CD14-positive monocyte (primary cell): ENCODE results near the gene PRKRA. TPM values are rescaled to one million over a fixed set of nuclear protein-coding genes. Genes with fewer than 3 reads are reported as not detected.

ENCODE experiments used
- DNase-seq, 3 donors: peaks; one replicate each; pipeline ENCODE4 v3.0.0-alpha.2; 2011 to 2022
- H2AFZ ChIP-seq: 2 replicates; pipeline ENCODE4 v1.6.0; 2012; ENCODE audit warnings: mild to moderate bottlenecking, low read depth, low read length, inconsistent platforms; ENCODE audit not compliant: insufficient read depth, poor library complexity, severe bottlenecking
- H3K27ac ChIP-seq, 2 donors: 1 replicate in 1 of 2; 2 replicates in 1 of 2; pipeline ENCODE4 v1.5.1; 2012 to 2013; ENCODE audit warnings: low read length in 2 of 2, control low read depth in 1 of 2, inconsistent platforms in 1 of 2, low read depth in 1 of 2, mild to moderate bottlenecking in 1 of 2
- H3K27me3 ChIP-seq, 2 donors: one replicate each; pipeline versions ENCODE4 v1.6.0 to v1.6.1; 2011 to 2013; ENCODE audit warnings: low read length in 2 of 2; ENCODE audit not compliant: control insufficient read depth in 2 of 2, insufficient read depth in 2 of 2
- H3K36me3 ChIP-seq, 2 donors: replicated peaks in 1 of 2; 1 replicate in 1 of 2; 2 replicates in 1 of 2; pipeline versions ENCODE4 v1.5.1 to v1.6.1; 2012 to 2013; ENCODE audit warnings: low read length in 2 of 2, control low read depth in 1 of 2, inconsistent platforms in 1 of 2, mild to moderate bottlenecking in 1 of 2; ENCODE audit not compliant: insufficient read depth in 2 of 2, control insufficient read depth in 1 of 2
- H3K4me1 ChIP-seq, 2 donors: 1 replicate in 1 of 2; 2 replicates in 1 of 2; pipeline versions ENCODE4 v1.5.1 to v1.6.1; 2012 to 2013; ENCODE audit warnings: low read length in 2 of 2, control low read depth in 1 of 2, inconsistent platforms in 1 of 2, mild to moderate bottlenecking in 1 of 2, moderate library complexity in 1 of 2; ENCODE audit not compliant: insufficient read depth in 2 of 2, control insufficient read depth in 1 of 2
- H3K4me2 ChIP-seq: replicated peaks from 2 replicates; pipeline ENCODE3; 2012; ENCODE audit warnings: low read length, moderate library complexity, mild to moderate bottlenecking; ENCODE audit not compliant: poor library complexity, severe bottlenecking; ENCODE audit errors: extremely low read depth
- H3K4me3 ChIP-seq, 3 experiments: fragments of 200-600 bp in 1 of 3; sonication (generic) in 1 of 3; replicated peaks in 1 of 3; 1 replicate in 2 of 3; 2 replicates in 1 of 3; pipeline ENCODE4 v1.5.1; 2011 to 2013; ENCODE audit warnings: low read length in 3 of 3, mild to moderate bottlenecking in 3 of 3, control low read depth in 2 of 3, low read depth in 2 of 3, inconsistent platforms in 1 of 3, moderate library complexity in 1 of 3
- H3K79me2 ChIP-seq: 2 replicates; pipeline ENCODE4 v1.6.0; 2012; ENCODE audit warnings: mild to moderate bottlenecking, control low read depth, inconsistent platforms, low read length, moderate library complexity; ENCODE audit not compliant: insufficient read depth
- H3K9ac ChIP-seq: 2 replicates; pipeline ENCODE4 v1.6.0; 2017; ENCODE audit warnings: low read length, mild to moderate bottlenecking; ENCODE audit not compliant: insufficient read depth, poor library complexity, severe bottlenecking
- H3K9me3 ChIP-seq, 2 donors: replicated peaks in 1 of 2; 1 replicate in 1 of 2; 2 replicates in 1 of 2; pipeline versions ENCODE4 v1.5.1 to v1.6.1; 2012 to 2013; ENCODE audit warnings: low read length in 2 of 2, control low read depth in 1 of 2; ENCODE audit not compliant: control insufficient read depth in 1 of 2, insufficient read depth in 1 of 2
- H4K20me1 ChIP-seq: 2 replicates; pipeline ENCODE4 v1.6.0; 2012; ENCODE audit warnings: mild to moderate bottlenecking, low read length, control low read depth, moderate library complexity; ENCODE audit not compliant: insufficient read depth
- H3K27ac Mint-ChIP-seq, 7 donors: one replicate each; pipeline ENCODE4 v1.8.0; 2020; ENCODE audit warnings: mild to moderate bottlenecking in 7 of 7, mixed read lengths in 7 of 7, moderate library complexity in 6 of 7, inconsistent platforms in 2 of 7
- H3K27me3 Mint-ChIP-seq, 3 donors: one replicate each; pipeline ENCODE4 v1.8.0; 2021 to 2022; ENCODE audit warnings: low read depth in 3 of 3, mild to moderate bottlenecking in 3 of 3, mixed read lengths in 3 of 3, moderate library complexity in 3 of 3, inconsistent platforms in 1 of 3
- H3K36me3 Mint-ChIP-seq, 2 donors: one replicate each; pipeline ENCODE4 v1.8.0; 2020; ENCODE audit warnings: mixed read lengths in 2 of 2, inconsistent platforms in 1 of 2, mild to moderate bottlenecking in 1 of 2
- H3K4me1 Mint-ChIP-seq: one replicate; pipeline ENCODE4 v1.8.0; 2020; ENCODE audit warnings: mild to moderate bottlenecking, mixed read lengths
- H3K4me3 Mint-ChIP-seq, 2 donors: one replicate each; pipeline ENCODE4 v1.8.0; 2020; ENCODE audit warnings: mild to moderate bottlenecking in 2 of 2, mixed read lengths in 2 of 2, moderate library complexity in 1 of 2
- H3K9me3 Mint-ChIP-seq, 7 donors: one replicate each; pipeline ENCODE4 v1.8.0; 2020 to 2022; ENCODE audit warnings: mixed read lengths in 7 of 7, mild to moderate bottlenecking in 6 of 7, moderate library complexity in 6 of 7, inconsistent platforms in 2 of 7
- WGBS: methylation state at CpG from one replicate; pipeline ENCODE4 v1.1.5; 2013; ENCODE audit warnings: missing lambda C conversion rate; ENCODE audit not compliant: insufficient coverage; 5-methylcytosine and 5-hydroxymethylcytosine counted together
- intact Hi-C, 2 donors: fragments of 100-400 bp; cut with micrococcal nuclease; formaldehyde crosslinking; loops; one replicate each; pipeline versions ENCODE4 v1.15.0 to v1.15.1; 2023
- polyA plus RNA-seq, 3 donors: library from polyadenylated mRNA; depleted of rRNA in 1 of 3; unstranded in 2 of 3; stranded (reverse) in 1 of 3; fragments of 300-500 nt in 2 of 3; fragments of >200 nt in 1 of 3; fragmentation: Illumina TruSeq in 2 of 3; gene quantifications; 1 replicate in 2 of 3; 2 replicates in 1 of 3; pipeline ENCODE4 v1.2.3, GENCODE V29; 2012 to 2021
- TF ChIP-seq, protein P1 (sequence below): fragments of 200-600 bp; IDR thresholded peaks from one replicate; pipeline ENCODE4 v1.8.0; 2022; ENCODE audit warnings: antibody characterized with exemption, mild to moderate bottlenecking

The PRKRA gene
- polyA plus RNA-seq, 3 donors, result 21.0 to 35.8 (median 35.4) TPM

DNA sequence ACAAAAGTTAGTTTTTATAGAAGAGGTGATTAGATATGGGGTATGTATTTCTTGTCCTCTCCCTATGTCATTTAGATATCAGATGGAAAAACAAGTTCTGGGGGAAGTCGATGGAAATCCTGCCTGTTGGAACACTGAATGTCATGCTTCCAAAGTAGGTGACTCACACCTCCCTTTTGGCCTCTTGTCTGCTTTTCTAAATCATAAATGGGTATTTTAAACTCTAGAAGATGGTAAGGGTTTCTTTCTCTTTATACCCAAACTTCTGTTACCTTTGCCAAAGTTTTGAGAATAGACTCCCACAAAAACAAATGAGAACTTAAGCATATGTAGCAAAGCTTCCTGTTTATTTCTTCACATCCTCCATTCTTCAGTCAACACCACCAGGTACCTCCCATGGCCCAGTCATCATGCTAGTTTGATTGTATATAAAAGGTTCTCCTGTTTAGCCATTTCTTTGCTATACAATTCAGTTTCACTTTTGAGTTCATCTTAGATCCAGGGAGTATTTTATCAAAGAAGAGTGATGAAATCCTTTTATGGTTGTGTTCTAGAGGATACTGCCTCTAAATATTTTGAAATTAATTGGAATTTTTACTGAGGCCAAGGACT lies 63.9 kb downstream of the PRKRA start:
- H3K27ac ChIP-seq, result no peak overlapping the region
- no peaks in the 10 kb centered on the region for H3K79me2 ChIP-seq
- Mint-ChIP-seq H3K27me3 (peaks cover 1 to 6% (median 3%) of the 10 kb centered on the region in 3 donors), H3K9me3 (peaks cover 0 to 2% (median 0%) of the 10 kb centered on the region in 7 donors), H3K27ac (no peak overlapping the region), H3K4me1 (peaks cover 3% of the 10 kb centered on the region), H3K4me3 (no peak overlapping the region), H3K36me3 (no peaks in the 10 kb centered on the region)
- no peak for DNase-seq
- intact Hi-C loops, result no loop called here
- no peak overlapping the region for H3K4me2 ChIP-seq
- H4K20me1 ChIP-seq, result no peaks in the 10 kb centered on the region
- no peak overlapping the region for H2AFZ ChIP-seq
- H3K4me1 ChIP-seq, result no peaks in the 10 kb centered on the region
- TF ChIP-seq, protein P1, sequence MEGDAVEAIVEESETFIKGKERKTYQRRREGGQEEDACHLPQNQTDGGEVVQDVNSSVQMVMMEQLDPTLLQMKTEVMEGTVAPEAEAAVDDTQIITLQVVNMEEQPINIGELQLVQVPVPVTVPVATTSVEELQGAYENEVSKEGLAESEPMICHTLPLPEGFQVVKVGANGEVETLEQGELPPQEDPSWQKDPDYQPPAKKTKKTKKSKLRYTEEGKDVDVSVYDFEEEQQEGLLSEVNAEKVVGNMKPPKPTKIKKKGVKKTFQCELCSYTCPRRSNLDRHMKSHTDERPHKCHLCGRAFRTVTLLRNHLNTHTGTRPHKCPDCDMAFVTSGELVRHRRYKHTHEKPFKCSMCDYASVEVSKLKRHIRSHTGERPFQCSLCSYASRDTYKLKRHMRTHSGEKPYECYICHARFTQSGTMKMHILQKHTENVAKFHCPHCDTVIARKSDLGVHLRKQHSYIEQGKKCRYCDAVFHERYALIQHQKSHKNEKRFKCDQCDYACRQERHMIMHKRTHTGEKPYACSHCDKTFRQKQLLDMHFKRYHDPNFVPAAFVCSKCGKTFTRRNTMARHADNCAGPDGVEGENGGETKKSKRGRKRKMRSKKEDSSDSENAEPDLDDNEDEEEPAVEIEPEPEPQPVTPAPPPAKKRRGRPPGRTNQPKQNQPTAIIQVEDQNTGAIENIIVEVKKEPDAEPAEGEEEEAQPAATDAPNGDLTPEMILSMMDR, result no peak
- no peaks in the 10 kb centered on the region for H3K36me3 ChIP-seq
- WGBS, result no CpG with 5 or more reads among the region's 1 CpG
- H3K9ac ChIP-seq, result no peak overlapping the region
- H3K27me3 ChIP-seq, result no peaks in the 10 kb centered on the region
- H3K9me3 ChIP-seq, result no peaks in the 10 kb centered on the region
- no peak overlapping the region for H3K4me3 ChIP-seq

DNA sequence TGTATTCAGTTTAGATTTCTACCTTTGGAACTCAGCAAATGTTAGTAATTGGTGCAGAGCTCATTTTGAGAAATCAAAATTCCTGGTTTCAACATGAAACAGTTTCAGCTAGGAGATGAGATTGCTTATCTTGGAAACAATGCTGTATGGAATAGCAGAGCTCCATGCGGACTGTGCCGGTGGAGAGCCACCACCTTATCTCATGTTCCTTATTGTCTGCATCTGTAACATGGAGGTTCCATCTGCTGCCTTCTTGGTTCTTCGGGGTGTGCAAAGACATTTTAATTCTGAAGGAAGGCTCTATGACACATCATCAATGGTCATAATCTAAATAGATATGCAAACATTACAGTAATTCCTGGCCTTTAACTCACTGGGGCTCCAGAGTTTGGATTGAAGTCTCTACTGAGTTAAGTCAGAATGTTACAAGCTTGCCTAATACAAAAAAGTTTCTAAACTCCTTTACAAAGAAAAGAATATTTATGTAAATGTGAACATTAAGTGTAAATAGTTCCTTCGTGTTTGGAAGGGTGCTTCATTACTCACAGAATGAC lies 65.3 kb downstream of the PRKRA start:
- Histone ChIP-seq H3K27ac (no peak overlapping the region), H3K9ac (no peak overlapping the region), H2AFZ (no peak overlapping the region), H3K27me3 (no peaks in the 10 kb centered on the region), H3K4me1 (no peaks in the 10 kb centered on the region), H3K36me3 (no peaks in the 10 kb centered on the region), H3K9me3 (no peaks in the 10 kb centered on the region), H3K4me2 (no peak overlapping the region), H3K79me2 (no peaks in the 10 kb centered on the region), H4K20me1 (no peaks in the 10 kb centered on the region), H3K4me3 (no peak overlapping the region)
- peaks cover 1 to 4% (median 2%) of the 10 kb centered on the region in 3 donors for H3K27me3 Mint-ChIP-seq
- peaks cover 0 to 2% (median 0%) of the 10 kb centered on the region in 7 donors for H3K9me3 Mint-ChIP-seq
- H3K27ac Mint-ChIP-seq, result no peak overlapping the region
- no peaks in the 10 kb centered on the region for H3K36me3 Mint-ChIP-seq
- H3K4me3 Mint-ChIP-seq, result no peak overlapping the region
- DNase-seq, result no peak
- 100% methylated on average over 2 of the region's 4 CpGs for WGBS
- H3K4me1 Mint-ChIP-seq, result peaks cover 3% of the 10 kb centered on the region
- intact Hi-C loops, result no loop called here
- TF ChIP-seq, protein P1, result no peak
